ENCODE measurements around the gene METTL17.
"Not testable (repeated sequence)": the region's sequence is repeated elsewhere in the genome, so short reads cannot be mapped to it uniquely, and the experiment has no call there.

The METTL17 gene

GRCh38 chr14:20997115-20997514 is 7.3 kb downstream of the METTL17 start:
- no peak for DNase-seq

- DNase-seq: no peak
Observed at GRCh38 chr14:20997564-20997963, 7.8 kb downstream of the METTL17 start.

- DNase-seq: no peak
Observed at GRCh38 chr14:20998139-20998538, 8.4 kb downstream of the METTL17 start.

GRCh38 chr14:20998674-20999366 is 9.0 kb downstream of the METTL17 start, which contains the start of gene SLC39A2:
TSS of gene SLC39A2 (plus strand) at chr14:20999293. CDS start at chr14:20999447, 154 bp downstream.
- no peak for DNase-seq

GRCh38 chr14:20999591-20999990 is 9.8 kb downstream of the METTL17 start:
- DNase-seq: no peak

GRCh38 chr14:21001218-21001617 is 11.4 kb downstream of the METTL17 start:
- no peak for DNase-seq

- DNase-seq: no peak
Observed at GRCh38 chr14:21003788-21004346, 14.1 kb downstream of the METTL17 start.

- DNase-seq: not testable (repeated sequence)
Observed at GRCh38 chr14:21009721-21010120, 19.9 kb downstream of the METTL17 start.

GRCh38 chr14:21011136-21011535 is 21.4 kb downstream of the METTL17 start:
- DNase-seq: no peak

- DNase-seq: peak; percentile 73
Observed at GRCh38 chr14:21014761-21015190, 25.0 kb downstream of the METTL17 start.

GRCh38 chr14:21015312-21015711 is 25.5 kb downstream of the METTL17 start:
- DNase-seq: no peak

- no peak for DNase-seq
Observed at GRCh38 chr14:21016413-21017190, 26.8 kb downstream of the METTL17 start.

- no peak for DNase-seq
Observed at GRCh38 chr14:21017528-21018245, 27.9 kb downstream of the METTL17 start.

GRCh38 chr14:21018286-21018685 is 28.5 kb downstream of the METTL17 start:
- no peak for DNase-seq

- DNase-seq: no peak
Observed at GRCh38 chr14:21018781-21019180, 29.0 kb downstream of the METTL17 start.

GRCh38 chr14:21019366-21019765 is 29.6 kb downstream of the METTL17 start:
- no peak for DNase-seq

GRCh38 chr14:21020977-21021545 is 31.3 kb downstream of the METTL17 start:
- no peak for DNase-seq

GRCh38 chr14:21022686-21023085 is 32.9 kb downstream of the METTL17 start:
- no peak for DNase-seq

- DNase-seq: no peak
Observed at GRCh38 chr14:21023174-21023573, 33.4 kb downstream of the METTL17 start.

- no peak for DNase-seq
Observed at GRCh38 chr14:21023817-21024584, 34.2 kb downstream of the METTL17 start.

- peak; percentile 55 for DNase-seq
Observed at GRCh38 chr14:21024585-21025370, 35.0 kb downstream of the METTL17 start, which contains the start of gene NDRG2. TSS of gene NDRG2 (minus strand) at chr14:21025061. CDS start at chr14:21023315, 1,746 bp downstream.

Data from activated CD4-positive, alpha-beta T cell treated with anti-CD3 and anti-CD28 coated beads, Interleukin-10, Interleukin-2, amounts not matched to agents 100 ng/mL and 50 ng/mL, durations not matched to agents 16 hours and 8 hours (primary cell).